ENCODE results near the gene MAP3K4. TPM values are rescaled to one million over a fixed set of nuclear protein-coding genes. Genes with fewer than 3 reads are reported as not detected.

The MAP3K4 gene
- total RNA-seq, 1 donor from 2014 or later, result 63.3 TPM

DNA sequence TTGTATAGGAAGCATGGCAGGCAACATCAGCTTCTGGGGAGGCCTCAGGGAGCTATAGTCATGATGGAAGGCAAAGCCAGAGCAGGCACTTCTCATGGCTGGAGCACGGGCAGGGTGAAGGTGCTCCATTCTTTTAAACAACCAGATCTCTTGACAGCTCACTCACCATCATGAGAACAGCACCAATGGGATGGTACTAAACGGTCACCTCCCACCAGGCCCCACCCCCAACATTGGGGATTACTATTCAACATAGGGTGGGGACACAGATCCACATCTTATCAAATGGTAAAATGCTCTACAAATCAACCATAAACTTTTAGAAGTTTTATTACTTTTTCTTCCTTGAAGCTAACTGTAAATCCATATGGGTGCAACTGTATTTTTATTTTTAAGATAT lies 61.5 kb downstream of the MAP3K4 start:
- DNase-seq, result no peak
- no peak overlapping the region for H3K4me3 Mint-ChIP-seq (ENCODE audit: unreplicated experiment)
- H3K36me3 Mint-ChIP-seq (ENCODE audit: unreplicated experiment), result no peaks in the 10 kb centered on the region
- TF ChIP-seq, protein P1, sequence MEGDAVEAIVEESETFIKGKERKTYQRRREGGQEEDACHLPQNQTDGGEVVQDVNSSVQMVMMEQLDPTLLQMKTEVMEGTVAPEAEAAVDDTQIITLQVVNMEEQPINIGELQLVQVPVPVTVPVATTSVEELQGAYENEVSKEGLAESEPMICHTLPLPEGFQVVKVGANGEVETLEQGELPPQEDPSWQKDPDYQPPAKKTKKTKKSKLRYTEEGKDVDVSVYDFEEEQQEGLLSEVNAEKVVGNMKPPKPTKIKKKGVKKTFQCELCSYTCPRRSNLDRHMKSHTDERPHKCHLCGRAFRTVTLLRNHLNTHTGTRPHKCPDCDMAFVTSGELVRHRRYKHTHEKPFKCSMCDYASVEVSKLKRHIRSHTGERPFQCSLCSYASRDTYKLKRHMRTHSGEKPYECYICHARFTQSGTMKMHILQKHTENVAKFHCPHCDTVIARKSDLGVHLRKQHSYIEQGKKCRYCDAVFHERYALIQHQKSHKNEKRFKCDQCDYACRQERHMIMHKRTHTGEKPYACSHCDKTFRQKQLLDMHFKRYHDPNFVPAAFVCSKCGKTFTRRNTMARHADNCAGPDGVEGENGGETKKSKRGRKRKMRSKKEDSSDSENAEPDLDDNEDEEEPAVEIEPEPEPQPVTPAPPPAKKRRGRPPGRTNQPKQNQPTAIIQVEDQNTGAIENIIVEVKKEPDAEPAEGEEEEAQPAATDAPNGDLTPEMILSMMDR (IDR thresholded peaks at IDR 0.05; ENCODE audit: partially characterized antibody, unreplicated experiment), result no peak
- no peak overlapping the region for H3K27ac Mint-ChIP-seq (ENCODE audit: unreplicated experiment)
- H3K4me1 Mint-ChIP-seq (ENCODE audit: low read depth, unreplicated experiment), result peaks cover 7% of the 10 kb centered on the region
- H3K9me3 Mint-ChIP-seq (ENCODE audit: unreplicated experiment), result no peaks in the 10 kb centered on the region
- H3K27me3 Mint-ChIP-seq (ENCODE audit: unreplicated experiment), result peaks cover 3% of the 10 kb centered on the region

DNA sequence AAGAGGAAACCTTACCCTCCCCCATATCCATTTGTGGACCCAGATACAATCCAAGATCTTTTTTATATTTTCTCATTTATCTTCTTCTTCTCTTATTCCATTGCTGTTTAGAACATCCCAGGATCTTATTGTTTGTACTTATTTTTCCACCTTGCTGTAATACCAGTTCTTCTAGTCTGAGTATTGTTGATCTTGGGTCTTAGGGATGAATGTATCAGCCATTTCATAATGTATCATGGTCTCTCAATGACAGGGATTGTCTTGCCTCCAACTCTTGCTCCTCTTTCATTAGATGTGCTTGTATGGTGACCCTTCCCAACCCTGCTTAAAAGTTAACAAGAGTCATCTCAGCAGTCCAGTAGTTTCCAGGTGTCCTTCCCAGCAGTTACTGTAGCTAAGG lies 63.3 kb downstream of the MAP3K4 start:
- Mint-ChIP-seq H3K4me3 (ENCODE audit: unreplicated experiment) (no peak overlapping the region), H3K9me3 (ENCODE audit: unreplicated experiment) (peaks cover 2% of the 10 kb centered on the region), H3K4me1 (ENCODE audit: low read depth, unreplicated experiment) (peaks cover 5% of the 10 kb centered on the region), H3K36me3 (ENCODE audit: unreplicated experiment) (no peaks in the 10 kb centered on the region), H3K27me3 (ENCODE audit: unreplicated experiment) (no peaks in the 10 kb centered on the region), H3K27ac (ENCODE audit: unreplicated experiment) (no peak overlapping the region)
- DNase-seq, result no peak
- TF ChIP-seq, protein P1 (IDR thresholded peaks at IDR 0.05; ENCODE audit: partially characterized antibody, unreplicated experiment), result no peak

DNA sequence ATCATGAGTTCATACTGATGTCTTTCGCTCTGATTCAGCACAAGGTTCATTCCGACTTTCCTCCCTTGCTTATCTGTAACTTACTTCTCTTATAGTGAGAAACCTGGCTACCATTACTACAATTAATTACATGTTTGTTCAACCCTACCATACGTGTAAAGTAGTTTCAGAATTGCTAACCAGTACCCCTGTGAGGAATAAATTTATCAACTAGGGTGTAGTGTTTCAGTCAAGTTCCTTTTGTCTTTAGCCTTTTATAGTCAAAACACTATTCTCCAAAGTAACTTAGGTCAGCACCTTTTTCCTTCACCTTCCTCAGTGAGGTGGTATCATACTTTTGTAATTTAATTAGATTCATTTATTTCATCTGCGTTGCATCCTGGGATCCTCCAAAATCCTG lies 64.9 kb downstream of the MAP3K4 start:
- no peaks in the 10 kb centered on the region for H3K27me3 Mint-ChIP-seq (ENCODE audit: unreplicated experiment)
- no peaks in the 10 kb centered on the region for H3K36me3 Mint-ChIP-seq (ENCODE audit: unreplicated experiment)
- DNase-seq, result no peak
- peaks cover 3% of the 10 kb centered on the region for H3K9me3 Mint-ChIP-seq (ENCODE audit: unreplicated experiment)
- no peak overlapping the region for H3K27ac Mint-ChIP-seq (ENCODE audit: unreplicated experiment)
- peaks cover 5% of the 10 kb centered on the region for H3K4me1 Mint-ChIP-seq (ENCODE audit: low read depth, unreplicated experiment)
- no peak overlapping the region for H3K4me3 Mint-ChIP-seq (ENCODE audit: unreplicated experiment)
- TF ChIP-seq, protein P1 (IDR thresholded peaks at IDR 0.05; ENCODE audit: partially characterized antibody, unreplicated experiment), result no peak

DNA sequence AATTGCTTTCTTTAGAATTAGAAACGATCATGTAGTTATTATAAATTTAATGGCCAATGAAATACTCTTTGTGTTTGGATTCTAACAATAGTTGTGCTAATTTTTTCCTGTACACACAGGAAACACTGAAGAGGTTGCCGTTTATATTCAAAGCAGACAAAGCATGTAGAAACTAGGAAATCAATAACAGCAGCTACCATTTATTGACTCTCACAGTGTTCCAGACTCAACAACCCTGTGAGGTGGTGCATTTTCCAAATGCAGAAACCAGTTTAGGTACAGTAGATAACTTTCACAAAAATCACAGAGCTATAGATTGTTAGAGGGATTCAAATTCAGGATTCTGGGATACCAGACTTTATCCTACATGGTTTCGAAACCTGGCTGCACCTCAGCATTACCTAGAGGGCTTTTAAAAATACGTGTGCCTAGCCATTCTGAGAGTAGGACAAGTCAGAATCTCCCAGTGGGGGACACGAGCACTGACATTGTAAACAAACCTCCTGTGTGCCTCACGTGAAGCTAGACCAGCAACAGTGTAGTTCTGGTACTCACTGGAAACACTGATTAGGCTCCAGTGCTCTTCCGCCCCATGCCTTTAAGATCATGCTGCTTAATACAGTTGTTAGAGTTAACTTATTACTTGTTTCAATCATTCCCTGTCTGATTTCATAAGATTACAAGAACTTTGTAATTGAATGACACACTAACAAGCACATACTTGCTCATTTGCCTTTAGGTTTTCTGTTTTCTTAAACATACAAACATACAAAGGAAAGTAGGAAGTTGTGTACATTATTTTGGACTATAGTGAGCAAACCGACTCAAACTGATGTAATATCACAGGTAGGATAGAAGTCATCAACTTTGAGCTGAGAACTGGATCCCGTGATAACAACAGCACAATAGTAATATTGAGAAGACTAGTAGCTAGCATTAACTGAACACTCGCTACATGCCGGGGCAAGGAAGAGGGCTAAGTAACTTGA lies 65.8 kb downstream of the MAP3K4 start:
- TF ChIP-seq, protein P1 (IDR thresholded peaks at IDR 0.05; ENCODE audit: partially characterized antibody, unreplicated experiment), result no peak
- no peak for DNase-seq
- Mint-ChIP-seq H3K27ac (ENCODE audit: unreplicated experiment) (peak overlapping the region; percentile 55), H3K36me3 (ENCODE audit: unreplicated experiment) (no peaks in the 10 kb centered on the region), H3K27me3 (ENCODE audit: unreplicated experiment) (no peaks in the 10 kb centered on the region), H3K9me3 (ENCODE audit: unreplicated experiment) (peaks cover 5% of the 10 kb centered on the region), H3K4me1 (ENCODE audit: low read depth, unreplicated experiment) (peaks cover 5% of the 10 kb centered on the region), H3K4me3 (ENCODE audit: unreplicated experiment) (no peak overlapping the region)

DNA sequence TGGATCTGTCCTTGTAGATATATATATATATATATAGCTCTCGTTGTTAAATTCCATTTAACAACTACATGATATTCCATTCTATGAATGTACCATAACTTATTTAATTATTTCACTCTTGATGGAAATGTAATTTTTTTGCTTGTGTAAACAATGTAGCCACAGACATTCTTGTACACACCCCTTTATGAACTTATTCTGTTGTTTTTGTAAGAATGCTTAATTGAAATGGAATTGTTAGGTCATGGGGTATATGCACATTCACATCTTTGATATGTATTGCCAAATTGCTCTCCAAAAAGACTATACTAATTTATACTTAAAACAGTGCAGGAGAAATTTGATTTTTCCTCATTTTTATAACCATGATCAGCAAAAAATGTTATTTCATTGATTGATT lies 67.2 kb downstream of the MAP3K4 start:
- Mint-ChIP-seq H3K27ac (ENCODE audit: unreplicated experiment) (no peak overlapping the region), H3K36me3 (ENCODE audit: unreplicated experiment) (no peaks in the 10 kb centered on the region), H3K4me1 (ENCODE audit: low read depth, unreplicated experiment) (peaks cover 5% of the 10 kb centered on the region), H3K27me3 (ENCODE audit: unreplicated experiment) (no peaks in the 10 kb centered on the region), H3K9me3 (ENCODE audit: unreplicated experiment) (peaks cover 5% of the 10 kb centered on the region), H3K4me3 (ENCODE audit: unreplicated experiment) (no peak overlapping the region)
- TF ChIP-seq, protein P1 (IDR thresholded peaks at IDR 0.05; ENCODE audit: partially characterized antibody, unreplicated experiment), result no peak
- no peak for DNase-seq
